Endothelial cell of umbilical vein (primary cell): ENCODE measurements around the gene OPTN. TPM values are rescaled to one million over a fixed set of nuclear protein-coding genes. Genes with fewer than 3 reads are reported as not detected.

Experiments used
- BruUV-seq: library from RNA; stranded (reverse); fragments of 400-500 nt; replicated peaks from 2 replicates; lab custom pipeline; 2021; lab: Mats Ljungman, UMichigan
- CTCF ChIA-PET: fragments of 300-600, 350-600 bp; sonication (Branson Sonifier 250); formaldehyde crosslinking; loops from one replicate; lab custom pipeline; 2021; ENCODE audit warnings: antibody characterized with exemption, inconsistent platforms; lab: Charles Lee
- POLR2A ChIA-PET: fragments of 300-600, 350-600 bp; sonication (Branson Sonifier 250); formaldehyde crosslinking; loops from one replicate; lab custom pipeline; 2021; ENCODE audit warnings: antibody characterized with exemption, inconsistent platforms; lab: Charles Lee
- DNase-seq: peaks from one replicate; pipeline ENCODE4 v3.0.0-alpha.2; 2011; ENCODE audit warnings: low read depth, low spot score
- FAIRE-seq: peaks from 2 replicates; lab custom pipeline; 2011; peaks lifted over from hg19 to GRCh38; lab: Jason Lieb, UNC
- H2AFZ ChIP-seq: 2 replicates; pipeline ENCODE4 v1.6.0; 2012; ENCODE audit warnings: low read depth, low read length, control low read depth, inconsistent platforms
- H3K27ac ChIP-seq: 2 replicates; pipeline ENCODE4 v1.5.1; 2011; ENCODE audit warnings: low read depth, mild to moderate bottlenecking, control low read depth, low read length, moderate library complexity; ENCODE audit not compliant: insufficient read depth
- H3K27me3 ChIP-seq, 2 experiments: 2 replicates each; pipeline versions ENCODE4 v1.6.0 to v1.6.1; 2011; ENCODE audit warnings: low read length in 2 of 2, mixed read lengths in 1 of 2; ENCODE audit not compliant: control insufficient read depth in 2 of 2, insufficient read depth in 2 of 2
- H3K36me3 ChIP-seq, 2 experiments: 2 replicates in 1 of 2; 3 replicates in 1 of 2; pipeline ENCODE4 v1.5.1; 2011; ENCODE audit warnings: low read length in 2 of 2, mild to moderate bottlenecking in 1 of 2, moderate library complexity in 1 of 2; ENCODE audit not compliant: control insufficient read depth in 2 of 2, insufficient read depth in 2 of 2; ENCODE audit errors: extremely low read depth in 1 of 2
- H3K4me1 ChIP-seq: 3 replicates; pipeline ENCODE4 v1.5.1; 2011; ENCODE audit warnings: mild to moderate bottlenecking, low read length; ENCODE audit not compliant: control insufficient read depth, insufficient read depth; ENCODE audit errors: extremely low read depth
- H3K4me2 ChIP-seq: 2 replicates; pipeline ENCODE4 v1.6.1; 2011; ENCODE audit warnings: low read length, control low read depth, mixed read lengths; ENCODE audit not compliant: insufficient read depth
- H3K4me3 ChIP-seq, 3 experiments: fragments of 200-600 bp in 1 of 3; sonication (generic), shearing (Covaris generic) in 1 of 3; replicated peaks in 1 of 3; 2 replicates each; pipeline ENCODE4 v1.5.1; 2011 to 2016; ENCODE audit warnings: control low read depth in 3 of 3, low read length in 3 of 3, mild to moderate bottlenecking in 2 of 3, inconsistent platforms in 1 of 3, low read depth in 1 of 3, moderate library complexity in 1 of 3; ENCODE audit not compliant: insufficient read depth in 1 of 3
- H3K79me2 ChIP-seq: 2 replicates; pipeline ENCODE4 v1.6.0; 2012; ENCODE audit warnings: low read length, inconsistent platforms; ENCODE audit not compliant: control insufficient read depth, insufficient read depth
- H3K9ac ChIP-seq: replicated peaks from 2 replicates; pipeline ENCODE3; 2011; ENCODE audit warnings: low read length, control low read depth; ENCODE audit not compliant: insufficient read depth; ENCODE audit errors: extremely low read depth
- H3K9me1 ChIP-seq: replicated peaks from 3 replicates; pipeline ENCODE4 v1.6.0; 2011; ENCODE audit warnings: mild to moderate bottlenecking, low read length; ENCODE audit not compliant: control insufficient read depth, insufficient read depth; ENCODE audit errors: extremely low read depth
- H3K9me3 ChIP-seq: replicated peaks from 2 replicates; pipeline ENCODE4 v1.5.1; 2012; ENCODE audit warnings: low read length, inconsistent platforms; ENCODE audit not compliant: control insufficient read depth, insufficient read depth
- H4K20me1 ChIP-seq: replicated peaks from 2 replicates; pipeline ENCODE3; 2011; ENCODE audit warnings: mild to moderate bottlenecking, low read length; ENCODE audit not compliant: control insufficient read depth, insufficient read depth; ENCODE audit errors: extremely low read depth
- EZH2 ChIP-seq: IDR thresholded peaks from 2 replicates; pipeline ENCODE4 v1.6.1; 2012; ENCODE audit warnings: borderline replicate concordance, low read depth, mild to moderate bottlenecking, moderate library complexity, low read length, inconsistent platforms; ENCODE audit not compliant: severe bottlenecking
- FOS ChIP-seq: IDR thresholded peaks from 2 replicates; pipeline ENCODE4 v1.6.1; 2011; ENCODE audit warnings: mild to moderate bottlenecking, low read length, moderate library complexity, borderline replicate concordance; ENCODE audit not compliant: insufficient read depth
- GATA2 ChIP-seq: IDR thresholded peaks from 2 replicates; pipeline ENCODE4 v1.7.0; 2011; ENCODE audit warnings: low read depth, mild to moderate bottlenecking, moderate library complexity, mixed read lengths, low read length; ENCODE audit not compliant: insufficient read length, insufficient read depth
- JUN ChIP-seq: IDR thresholded peaks from 2 replicates; pipeline ENCODE4 v1.6.1; 2011; ENCODE audit warnings: borderline replicate concordance, low read depth; ENCODE audit not compliant: insufficient read length, insufficient read depth
- MYC ChIP-seq: IDR thresholded peaks from one replicate; pipeline ENCODE4 v1.6.1; 2011; ENCODE audit warnings: mild to moderate bottlenecking, low read depth, low read length
- POLR2A ChIP-seq: IDR thresholded peaks from 2 replicates; pipeline ENCODE4 v1.6.1; 2012; ENCODE audit warnings: low read depth, mild to moderate bottlenecking, control low read depth, low read length
- POLR2AphosphoS5 ChIP-seq: IDR thresholded peaks from 2 replicates; pipeline ENCODE4 v1.6.1; 2012; ENCODE audit warnings: low read depth, mild to moderate bottlenecking, control low read depth, low read length, moderate library complexity; ENCODE audit not compliant: insufficient read depth
- dilution Hi-C: fragments of 300-500 bp; cut with MboI; formaldehyde crosslinking; loops from one replicate; pipeline ENCODE4 v1.15.0; 2019; ENCODE audit warnings: low sequenced_read_pairs; ENCODE audit not compliant: extremely low pct_ligation_motif_present
- intact Hi-C: fragments of 100-400 bp; cut with micrococcal nuclease; formaldehyde crosslinking; loops from one replicate; pipeline ENCODE4 v1.10.0; 2022
- polyA plus RNA-seq, 4 experiments: library from polyadenylated mRNA; depleted of rRNA in 3 of 4; stranded (reverse) in 3 of 4; unstranded in 1 of 4; fragments of >200 nt; gene quantifications; 2 replicates each; pipeline versions ENCODE4 v1.2.1 to v1.2.3, GENCODE V29; 2011 to 2012; ENCODE audit warnings: missing spikeins in 1 of 4
- total RNA-seq: library from RNA; stranded (reverse); gene quantifications from 2 replicates; pipeline ENCODE4 v1.2.3, GENCODE V29; 2021
- TF ChIP-seq, protein P1 (sequence below), 2 donors: IDR thresholded peaks; 1 replicate in 1 of 2; 2 replicates in 1 of 2; pipeline ENCODE4 v1.5.1; 2011; ENCODE audit warnings: low read length in 2 of 2, mild to moderate bottlenecking in 2 of 2, moderate library complexity in 2 of 2, control low read depth in 1 of 2, inconsistent platforms in 1 of 2, low read depth in 1 of 2; ENCODE audit not compliant: insufficient read depth in 1 of 2; ENCODE audit errors: extremely low read depth in 1 of 2
- TF ChIP-seq, protein P2 (sequence below): IDR thresholded peaks from 2 replicates; pipeline ENCODE4 v1.6.1; 2011; ENCODE audit not compliant: insufficient read depth, insufficient read length

Gene OPTN
- total and polyA plus RNA-seq, 2 donors (not counting 3 experiments of a cell fraction or from before 2014, with no cell fraction given): 22.7 to 94.2 TPM

DNA sequence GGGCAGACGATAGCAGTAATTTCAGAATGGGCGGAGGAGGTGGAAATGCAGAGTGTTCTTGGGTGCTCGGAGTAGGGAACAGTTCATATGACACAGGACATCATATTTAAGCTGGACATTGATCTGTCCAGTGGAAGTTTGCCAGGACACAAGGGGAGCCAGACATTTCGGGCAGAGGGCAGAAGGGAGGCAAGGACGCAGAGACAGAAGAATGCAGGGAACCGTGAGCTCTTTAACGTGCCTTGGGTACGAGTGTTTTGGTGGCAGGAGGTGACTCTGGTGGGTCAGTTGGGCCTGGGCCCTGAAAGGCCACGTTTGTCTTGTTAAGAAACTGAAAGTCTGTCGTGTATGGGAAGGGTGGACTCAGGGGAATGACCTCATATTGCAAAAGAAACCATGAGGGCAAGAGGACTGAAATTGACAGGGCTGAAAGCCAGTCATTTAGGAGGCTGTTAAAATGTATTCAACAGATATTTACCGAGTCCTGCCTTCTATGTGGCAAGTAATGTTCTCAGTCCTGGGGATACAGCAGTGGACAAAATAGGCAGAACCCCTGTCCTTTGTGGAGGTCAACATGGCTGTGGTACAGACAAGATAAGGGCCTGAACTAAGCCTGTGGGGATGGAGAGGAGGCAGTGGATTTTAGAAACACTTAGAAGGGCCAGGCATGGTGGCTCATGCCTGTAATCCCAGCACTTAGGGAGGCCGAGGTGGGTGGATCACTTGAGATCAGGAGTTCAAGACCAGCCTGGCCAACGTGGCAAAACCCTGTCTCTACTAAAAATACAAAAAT lies 2.2 kb downstream of the OPTN start:
- Histone ChIP-seq H3K36me3 (peaks cover 0 to 3% of the 10 kb centered on the region in 2 experiments), H3K4me2 (no peak overlapping the region), H3K27ac (no peak overlapping the region), H4K20me1 (no peaks in the 10 kb centered on the region), H3K4me1 (peaks cover 9% of the 10 kb centered on the region), H3K4me3 (no peak overlapping the region), H2AFZ (no peak overlapping the region), H3K27me3 (no peaks in the 10 kb centered on the region), H3K9ac (no peak overlapping the region), H3K9me1 (no peaks in the 10 kb centered on the region), H3K9me3 (no peaks in the 10 kb centered on the region), H3K79me2 (peaks cover 21% of the 10 kb centered on the region)
- ChIA-PET CTCF (no interaction called here), POLR2A (no interaction called here)
- dilution Hi-C loops: no loop called here
- intact Hi-C loops: no loop called here
- DNase-seq (no peak), FAIRE-seq (no peak)
- no TSS peak for BruUV-seq
- TF ChIP-seq MYC (no peak), POLR2AphosphoS5 (no peak), FOS (no peak), JUN (no peak), GATA2 (no peak), EZH2 (no peak), POLR2A (no peak)
- TF ChIP-seq, protein P1, sequence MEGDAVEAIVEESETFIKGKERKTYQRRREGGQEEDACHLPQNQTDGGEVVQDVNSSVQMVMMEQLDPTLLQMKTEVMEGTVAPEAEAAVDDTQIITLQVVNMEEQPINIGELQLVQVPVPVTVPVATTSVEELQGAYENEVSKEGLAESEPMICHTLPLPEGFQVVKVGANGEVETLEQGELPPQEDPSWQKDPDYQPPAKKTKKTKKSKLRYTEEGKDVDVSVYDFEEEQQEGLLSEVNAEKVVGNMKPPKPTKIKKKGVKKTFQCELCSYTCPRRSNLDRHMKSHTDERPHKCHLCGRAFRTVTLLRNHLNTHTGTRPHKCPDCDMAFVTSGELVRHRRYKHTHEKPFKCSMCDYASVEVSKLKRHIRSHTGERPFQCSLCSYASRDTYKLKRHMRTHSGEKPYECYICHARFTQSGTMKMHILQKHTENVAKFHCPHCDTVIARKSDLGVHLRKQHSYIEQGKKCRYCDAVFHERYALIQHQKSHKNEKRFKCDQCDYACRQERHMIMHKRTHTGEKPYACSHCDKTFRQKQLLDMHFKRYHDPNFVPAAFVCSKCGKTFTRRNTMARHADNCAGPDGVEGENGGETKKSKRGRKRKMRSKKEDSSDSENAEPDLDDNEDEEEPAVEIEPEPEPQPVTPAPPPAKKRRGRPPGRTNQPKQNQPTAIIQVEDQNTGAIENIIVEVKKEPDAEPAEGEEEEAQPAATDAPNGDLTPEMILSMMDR (IDR thresholded peaks at IDR 0.05; ENCODE audit: extremely low read depth in 1 of 2, insufficient read depth in 1 of 2, low read depth in 1 of 2, low read length in 2 of 2): no peak
- TF ChIP-seq, protein P2, sequence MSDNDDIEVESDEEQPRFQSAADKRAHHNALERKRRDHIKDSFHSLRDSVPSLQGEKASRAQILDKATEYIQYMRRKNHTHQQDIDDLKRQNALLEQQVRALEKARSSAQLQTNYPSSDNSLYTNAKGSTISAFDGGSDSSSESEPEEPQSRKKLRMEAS: no peak
